H1 (cell line): ENCODE data around the gene RNF126. TPM values are rescaled to one million over a fixed set of nuclear protein-coding genes. Genes with fewer than 3 reads are reported as not detected.

Source experiments
- EGR1 ChIP-seq: IDR thresholded peaks from 2 replicates; pipeline ENCODE4 v1.6.1; 2011; ENCODE audit warnings: low read depth, low read length, borderline replicate concordance
- GTF2F1 ChIP-seq: IDR thresholded peaks from 2 replicates; pipeline ENCODE4 v1.6.1; 2012; ENCODE audit warnings: low read depth, low read length, improper control_type of control experiment, borderline replicate concordance
- JUN ChIP-seq: IDR thresholded peaks from 2 replicates; pipeline ENCODE4 v1.6.1; 2011; ENCODE audit warnings: low read depth, mild to moderate bottlenecking, improper control_type of control experiment, low read length
- RXRA ChIP-seq: IDR thresholded peaks from 2 replicates; pipeline ENCODE4 v1.6.1; 2011; ENCODE audit warnings: low read depth, mild to moderate bottlenecking, low read length, moderate library complexity; ENCODE audit not compliant: insufficient read depth
- polyA plus RNA-seq, 7 experiments: library from polyadenylated mRNA; depleted of rRNA in 3 of 7; stranded (reverse) in 5 of 7; unstranded in 2 of 7; fragments of >200 nt in 5 of 7; fragments of 200-250 nt in 2 of 7; gene quantifications; 1 replicate in 5 of 7; 2 replicates in 1 of 7; 4 replicates in 1 of 7; pipeline versions ENCODE4 v1.2.1 to v1.2.3, GENCODE V29; 2011 to 2013; ENCODE audit warnings: missing spikeins in 2 of 7, mixed read lengths in 2 of 7
- total RNA-seq: library from RNA; stranded (reverse); fragmentation: NEBNext Ultra II Directional; extraction: Animal tissue kit (Norgen Biotek cat#: 25700); gene quantifications from 2 replicates; pipeline ENCODE4 v1.2.1, GENCODE V29; 2021

The RNF126 gene
- total and polyA plus RNA-seq, 2 of the 8 experiments (the other 6 are each of a cell fraction or from before 2014, with no cell fraction given): 21.8 to 68.0 TPM

- TF ChIP-seq JUN (no peak), GTF2F1 (no peak), RXRA (no peak), EGR1 (no peak)
- TF ChIP-seq, all 59 proteins: peak for 0
These were observed 40.3 kb downstream of the RNF126 start (continued) for GRCh38 chr19:622666-623065.
